AG04450 (cell line): ENCODE results near the gene SSR2. TPM values are rescaled to one million over a fixed set of nuclear protein-coding genes. Genes with fewer than 3 reads are reported as not detected.

Experiments
- CTCF ChIA-PET: fragments of 300-600, 350-600 bp; formaldehyde crosslinking; extraction: SDS; loops from one replicate; lab custom pipeline; 2022; ENCODE audit warnings: antibody characterized with exemption, inconsistent platforms; lab: Charles Lee
- POLR2A ChIA-PET: fragments of 350-600 bp; formaldehyde crosslinking; extraction: SDS; loops from one replicate; lab custom pipeline; 2021; ENCODE audit warnings: antibody characterized with exemption, inconsistent platforms; lab: Yijun Ruan, JAX
- DNase-seq: peaks from one replicate; pipeline ENCODE4 v3.0.0-alpha.2; 2011; ENCODE audit warnings: low read depth, low spot score
- H3K27ac ChIP-seq: one replicate; pipeline ENCODE4 v1.5.1; 2012; ENCODE audit warnings: low read depth, low read length, control low read depth
- H3K27me3 ChIP-seq: one replicate; pipeline ENCODE4 v1.6.0; 2012; ENCODE audit warnings: low read length; ENCODE audit not compliant: control insufficient read depth, insufficient read depth
- H3K4me3 ChIP-seq: 2 replicates; pipeline ENCODE4 v1.5.1; 2011; ENCODE audit warnings: mild to moderate bottlenecking, low read depth, low read length, control low read depth
- H3K9me3 ChIP-seq: 2 replicates; pipeline ENCODE4 v1.5.1; 2012; ENCODE audit warnings: low read length; ENCODE audit not compliant: control insufficient read depth, insufficient read depth
- CTCF ChIP-seq: IDR thresholded peaks from 2 replicates; pipeline ENCODE4 v1.5.1; 2011; ENCODE audit warnings: low read depth, low read length, control low read depth, inconsistent platforms
- polyA plus RNA-seq: library from polyadenylated mRNA; depleted of rRNA; stranded (reverse); fragments of >200 nt; gene quantifications from 2 replicates; pipeline ENCODE4 v1.2.3, GENCODE V29; 2011

Gene SSR2
- polyA plus RNA-seq, 1 experiment = 867 TPM

- peaks cover 3% of the 10 kb centered on the region; the same call in 1 of the 2 replicates for H3K9me3 ChIP-seq
- CTCF ChIA-PET = interaction anchor here (0.5 kb wide), 1 partner anchor 243 kb away, joined by 3 read pairs; no protein-coding TSS in a partner anchor
- peak overlapping the region; percentile 92 for H3K27ac ChIP-seq
- no peak for DNase-seq
- no peaks in the 10 kb centered on the region for H3K27me3 ChIP-seq
- POLR2A ChIA-PET = interaction anchor here (0.6 to 2.2 kb wide), 2 partner anchors 19 to 126 kb away, joined by 7 read pairs; no protein-coding TSS in a partner anchor
- peak overlapping the region; percentile 85 for H3K4me3 ChIP-seq
- no peak for TF ChIP-seq CTCF
These were observed 38.6 kb downstream of the SSR2 start for GRCh38 chr1:155982106-155982505.

- Histone ChIP-seq H3K27ac (peak overlapping the region; percentile 92), H3K9me3 (peaks cover 3% of the 10 kb centered on the region; the same call in 1 of the 2 replicates), H3K27me3 (no peaks in the 10 kb centered on the region), H3K4me3 (peak overlapping the region; percentile 85)
- TF ChIP-seq CTCF = no peak
- CTCF ChIA-PET = interaction anchor here (0.5 to 1.3 kb wide), 2 partner anchors 8 to 243 kb away, joined by 3 to 7 read pairs; no protein-coding TSS in a partner anchor
- POLR2A ChIA-PET = interaction anchor here (0.6 to 1.1 kb wide), 3 partner anchors 11 to 125 kb away, joined by 3 to 7 read pairs (median 3); no protein-coding TSS in a partner anchor
- peak; percentile 68 for DNase-seq
These were observed 39.3 kb downstream of the SSR2 start for GRCh38 chr1:155981266-155982088.

GRCh38 chr1:155979597-155980343 lies 41.0 kb downstream of the SSR2 start:
- no peak for DNase-seq

GRCh38 chr1:155978973-155979429 lies 41.8 kb downstream of the SSR2 start:
- POLR2A ChIA-PET = interaction anchor here (0.6 to 3.5 kb wide), 4 partner anchors 9 to 184 kb away, joined by 3 to 46 read pairs (median 6); no protein-coding TSS in a partner anchor

More at GRCh38 chr1:155979597-155980343, 41.0 kb downstream of the SSR2 start:
- no peaks in the 10 kb centered on the region for H3K27me3 ChIP-seq
- ChIA-PET CTCF (interaction anchor here (1.3 kb wide), 1 partner anchor 10 kb away, joined by 4 read pairs; no protein-coding TSS in a partner anchor), POLR2A (interaction anchor here (3.5 kb wide), 1 partner anchor 12 kb away, joined by 46 read pairs; no protein-coding TSS in a partner anchor)
- peaks cover 3% of the 10 kb centered on the region; the same call in 1 of the 2 replicates for H3K9me3 ChIP-seq
- H3K4me3 ChIP-seq = peak overlapping the region; percentile 85
- no peak for TF ChIP-seq CTCF
- H3K27ac ChIP-seq = peak overlapping the region; percentile 92

More at GRCh38 chr1:155978973-155979429, 41.8 kb downstream of the SSR2 start:
- CTCF ChIA-PET = interaction anchor here (0.6 to 1.3 kb wide), 8 partner anchors 9 to 56 kb away, joined by 3 to 4 read pairs (median 3); no protein-coding TSS in a partner anchor
- Histone ChIP-seq H3K27ac (peak overlapping the region; percentile 92), H3K4me3 (peak overlapping the region; percentile 85), H3K9me3 (peaks cover 3% of the 10 kb centered on the region; the same call in 1 of the 2 replicates), H3K27me3 (no peaks in the 10 kb centered on the region)
- no peak for TF ChIP-seq CTCF
- DNase-seq = no peak
